MCF 10A (cell line): Measurements from ENCODE around the gene MTMR3. TPM values are rescaled to one million over a fixed set of nuclear protein-coding genes. Genes with fewer than 3 reads are reported as not detected.

Experiments used
- BruUV-seq: library from RNA; stranded (reverse); fragments of 400-500 nt; replicated peaks from 2 replicates; lab custom pipeline; 2021; lab: Mats Ljungman, UMichigan
- CTCF ChIA-PET: fragments of 300-600 bp; sonication (Branson Sonifier 250); formaldehyde crosslinking; extraction: SDS; loops from one replicate; lab custom pipeline; 2021; ENCODE audit warnings: antibody characterized with exemption, inconsistent platforms; lab: Yijun Ruan, JAX
- POLR2A ChIA-PET: fragments of 300-600, 350-650 bp; sonication (Branson Sonifier 250); formaldehyde crosslinking; extraction: SDS; loops from one replicate; lab custom pipeline; 2020; ENCODE audit warnings: antibody characterized with exemption, inconsistent platforms; lab: Yijun Ruan, JAX
- DNase-seq: peaks from one replicate; pipeline ENCODE4 v3.0.0-alpha.2; 2018; ENCODE audit not compliant: unreplicated experiment
- H3K27ac Mint-ChIP-seq: one replicate; pipeline ENCODE4 v1.8.0; 2022; ENCODE audit warnings: mild to moderate bottlenecking, low read depth, mixed read lengths; ENCODE audit not compliant: unreplicated experiment
- H3K27me3 Mint-ChIP-seq: one replicate; pipeline ENCODE4 v1.8.0; 2022; ENCODE audit warnings: mixed read lengths; ENCODE audit not compliant: insufficient read depth, unreplicated experiment
- H3K36me3 Mint-ChIP-seq: one replicate; pipeline ENCODE4 v1.8.0; 2022; ENCODE audit warnings: mild to moderate bottlenecking, moderate library complexity, mixed read lengths; ENCODE audit not compliant: insufficient read depth, unreplicated experiment
- H3K4me1 Mint-ChIP-seq: one replicate; pipeline ENCODE4 v1.8.0; 2022; ENCODE audit warnings: mixed read lengths; ENCODE audit not compliant: insufficient read depth, unreplicated experiment
- H3K4me3 Mint-ChIP-seq: one replicate; pipeline ENCODE4 v1.8.0; 2022; ENCODE audit warnings: mild to moderate bottlenecking, moderate library complexity, mixed read lengths; ENCODE audit not compliant: unreplicated experiment
- H3K9me3 Mint-ChIP-seq: one replicate; pipeline ENCODE4 v1.8.0; 2022; ENCODE audit warnings: mixed read lengths; ENCODE audit not compliant: unreplicated experiment
- CTCF ChIP-seq: fragments of 200-600 bp; IDR thresholded peaks from one replicate; pipeline ENCODE4 v1.8.0; 2022; ENCODE audit warnings: antibody characterized with exemption, mild to moderate bottlenecking; ENCODE audit not compliant: unreplicated experiment
- intact Hi-C: fragments of 100-400 bp; cut with micrococcal nuclease; formaldehyde crosslinking; loops from 2 replicates; pipeline ENCODE4 v1.14.1; 2022
- total RNA-seq: library from RNA; stranded (reverse); gene quantifications from 2 replicates; pipeline ENCODE4 v1.2.3, GENCODE V29; 2022

Gene MTMR3
- total RNA-seq, 1 experiment from 2014 or later, result 34.4 TPM

DNA sequence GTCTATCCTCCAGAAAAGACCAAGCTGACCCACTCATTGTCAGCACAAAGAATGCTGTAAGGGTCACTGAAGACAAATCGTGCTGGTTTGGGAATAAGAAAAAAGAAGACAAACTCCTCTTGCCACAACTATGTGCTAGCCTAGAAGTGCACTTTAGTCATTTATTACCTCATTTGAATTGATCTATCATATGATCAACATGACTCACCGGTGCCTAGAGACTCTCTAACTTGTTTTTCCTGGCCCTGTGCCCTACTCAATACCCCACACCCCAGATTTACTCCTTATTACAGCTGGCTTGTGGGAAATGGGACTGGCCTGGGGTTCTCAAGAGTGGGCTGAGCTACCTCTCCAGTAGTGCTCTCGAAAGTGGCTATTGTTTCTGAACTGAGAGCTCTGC lies 161.4 kb downstream of the MTMR3 start:
- DNase-seq, result peak; percentile 80
- H3K4me3 Mint-ChIP-seq, result no peak overlapping the region
- no peak for TF ChIP-seq CTCF
- ChIA-PET CTCF (interaction anchor here (0.6 kb wide), 2 partner anchors 24 to 454 kb away, joined by 3 read pairs; no protein-coding TSS in a partner anchor), POLR2A (interaction anchor here (0.6 to 0.7 kb wide), 2 partner anchors 9 to 302 kb away, joined by 3 read pairs; no protein-coding TSS in a partner anchor)
- intact Hi-C loops, result no loop called here
- no peaks in the 10 kb centered on the region for H3K9me3 Mint-ChIP-seq
- no TSS peak for BruUV-seq
- H3K36me3 Mint-ChIP-seq, result no peaks in the 10 kb centered on the region
- H3K27ac Mint-ChIP-seq, result peak overlapping the region; percentile 16
- H3K4me1 Mint-ChIP-seq, result peaks cover 19% of the 10 kb centered on the region
- H3K27me3 Mint-ChIP-seq, result no peaks in the 10 kb centered on the region

GRCh38 chr22:30044881-30045493 lies 162.0 kb downstream of the MTMR3 start:
- H3K9me3 Mint-ChIP-seq, result no peaks in the 10 kb centered on the region
- H3K4me1 Mint-ChIP-seq, result peaks cover 19% of the 10 kb centered on the region
- DNase-seq, result no peak
- ChIA-PET POLR2A (interaction anchor here (0.7 kb wide), 1 partner anchor 302 kb away, joined by 3 read pairs; no protein-coding TSS in a partner anchor), CTCF (interaction anchor here (0.6 to 0.7 kb wide), 2 partner anchors 222 to 455 kb away, joined by 3 read pairs; no protein-coding TSS in a partner anchor)
- no peaks in the 10 kb centered on the region for H3K27me3 Mint-ChIP-seq
- no peaks in the 10 kb centered on the region for H3K36me3 Mint-ChIP-seq
- intact Hi-C loops, result no loop called here
- no peak for TF ChIP-seq CTCF
- no peak overlapping the region for H3K27ac Mint-ChIP-seq
- no peak overlapping the region for H3K4me3 Mint-ChIP-seq
- no TSS peak for BruUV-seq

DNA sequence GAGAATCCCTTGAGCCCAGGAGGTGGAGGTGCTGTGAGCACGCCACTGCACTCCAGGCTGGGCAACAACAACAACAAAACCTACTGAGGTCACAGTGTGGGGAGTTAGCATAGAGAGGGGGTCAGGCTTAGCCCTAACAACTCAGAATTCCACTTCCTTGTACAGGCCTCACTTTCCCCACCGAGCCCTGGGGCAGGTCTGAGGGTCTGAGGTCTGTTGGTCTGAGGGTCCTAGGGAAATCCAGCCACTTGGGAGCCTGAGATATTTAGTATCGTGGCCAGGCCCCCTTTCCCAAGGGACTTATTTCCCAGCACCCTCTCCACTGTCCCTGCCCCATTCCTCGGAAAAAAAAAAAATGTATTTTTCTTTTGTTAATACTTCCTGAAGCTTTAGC lies 162.5 kb downstream of the MTMR3 start:
- H3K9me3 Mint-ChIP-seq, result no peaks in the 10 kb centered on the region
- no TSS peak for BruUV-seq
- TF ChIP-seq CTCF, result no peak
- intact Hi-C loops, result no loop called here
- H3K4me1 Mint-ChIP-seq, result peaks cover 19% of the 10 kb centered on the region
- DNase-seq, result no peak
- ChIA-PET CTCF (interaction anchor here (0.7 kb wide), 1 partner anchor 223 kb away, joined by 3 read pairs; no protein-coding TSS in a partner anchor), POLR2A (no interaction called here)
- H3K36me3 Mint-ChIP-seq, result no peaks in the 10 kb centered on the region
- no peak overlapping the region for H3K27ac Mint-ChIP-seq
- no peaks in the 10 kb centered on the region for H3K27me3 Mint-ChIP-seq
- no peak overlapping the region for H3K4me3 Mint-ChIP-seq

DNA sequence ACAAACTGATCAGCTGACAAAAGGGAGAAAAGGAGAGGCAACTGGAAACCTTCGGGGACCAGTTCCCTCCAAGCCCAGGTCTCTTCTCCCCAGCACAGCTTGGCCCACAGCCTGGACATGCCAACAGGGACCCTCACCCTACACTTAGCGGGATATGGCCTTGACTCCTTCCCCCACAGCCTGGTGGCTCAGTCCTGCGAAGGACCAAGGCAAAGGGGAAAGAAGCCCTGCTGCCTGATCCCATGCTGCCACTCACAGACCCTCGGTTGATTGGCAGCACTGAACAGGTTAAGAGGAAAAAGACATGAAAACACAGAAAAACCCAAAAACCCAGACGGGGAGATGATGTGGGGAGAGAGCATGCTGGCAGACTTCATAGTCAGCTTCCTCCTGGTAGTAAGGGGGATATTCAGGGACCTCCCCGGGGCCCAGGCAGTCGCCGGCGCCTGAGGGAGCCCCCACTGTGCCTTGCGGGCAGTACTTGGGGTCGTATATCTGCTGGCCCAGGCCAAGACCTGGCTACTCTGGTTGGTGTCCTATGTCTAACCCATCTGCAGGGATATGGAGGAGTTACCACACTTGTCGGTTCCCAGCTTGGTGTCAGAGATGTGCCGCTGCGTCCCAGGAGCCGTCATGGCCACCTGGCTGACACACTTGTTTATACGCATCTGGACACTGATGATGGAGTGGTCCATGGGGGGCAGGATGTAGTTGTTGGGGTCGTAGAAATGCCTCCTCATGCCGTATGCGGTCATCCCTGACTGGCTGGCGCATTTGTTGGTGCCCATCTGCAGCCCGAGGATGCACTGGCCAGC lies 163.1 kb downstream of the MTMR3 start:
- no peak for TF ChIP-seq CTCF
- POLR2A ChIA-PET, result interaction anchor here (0.6 to 1.2 kb wide), 2 partner anchors 10 to 192 kb away, joined by 3 read pairs; no protein-coding TSS in a partner anchor
- no peak overlapping the region for H3K4me3 Mint-ChIP-seq
- no peaks in the 10 kb centered on the region for H3K36me3 Mint-ChIP-seq
- intact Hi-C loops, result no loop called here
- no peaks in the 10 kb centered on the region for H3K9me3 Mint-ChIP-seq
- BruUV-seq, result no TSS peak
- DNase-seq, result no peak
- H3K4me1 Mint-ChIP-seq, result peaks cover 19% of the 10 kb centered on the region
- CTCF ChIA-PET, result no interaction called here
- no peaks in the 10 kb centered on the region for H3K27me3 Mint-ChIP-seq
- no peak overlapping the region for H3K27ac Mint-ChIP-seq
